ENCODE results near the gene RAB20.

The RAB20 gene

DNA sequence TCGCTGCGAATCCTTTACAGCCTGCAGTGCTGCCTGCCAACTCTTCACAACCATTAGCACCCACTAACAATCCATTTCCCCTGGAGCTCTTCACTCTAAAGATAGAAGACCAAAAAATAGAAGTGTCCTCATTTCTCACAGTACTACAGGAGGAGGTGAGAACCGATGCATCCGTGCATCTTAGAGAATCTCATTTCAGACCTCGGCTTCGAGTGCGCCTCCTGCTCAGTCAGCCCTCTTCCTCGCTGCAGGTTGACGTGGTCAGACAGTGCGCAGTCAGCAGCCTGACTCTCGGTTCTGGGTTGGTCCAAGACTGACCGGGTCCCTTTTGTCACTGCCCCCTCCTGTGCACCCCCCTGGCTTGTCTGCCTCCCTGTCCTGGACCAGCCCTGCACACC, 85.3 kb downstream of the RAB20 start:
- no peak for TF ChIP-seq CTCF (conservative IDR thresholded peaks at IDR 0.05; ENCODE audit: low read depth, low read length)
- no peak overlapping the region for H2AFZ ChIP-seq (ENCODE audit: low read depth)
- no peak overlapping the region for H3K9ac ChIP-seq
- no peaks in the 10 kb centered on the region for H3K4me1 ChIP-seq (ENCODE audit: low read depth, poor library complexity, severe bottlenecking)
- H3K79me2 ChIP-seq (ENCODE audit: insufficient read depth, low read depth): no peaks in the 10 kb centered on the region
- H3K27ac ChIP-seq: no peak overlapping the region
- no peaks in the 10 kb centered on the region for H3K27me3 ChIP-seq (ENCODE audit: insufficient read depth, low read depth)
- H3K36me3 ChIP-seq (ENCODE audit: insufficient read depth): no peaks in the 10 kb centered on the region
- H3K4me3 ChIP-seq (IDR thresholded peaks at IDR 0.05; ENCODE audit: insufficient read depth, low read depth, low read length): no peak overlapping the region
- no peaks in the 10 kb centered on the region for H4K20me1 ChIP-seq (ENCODE audit: insufficient read depth)
- H3K4me2 ChIP-seq: no peak overlapping the region

DNA sequence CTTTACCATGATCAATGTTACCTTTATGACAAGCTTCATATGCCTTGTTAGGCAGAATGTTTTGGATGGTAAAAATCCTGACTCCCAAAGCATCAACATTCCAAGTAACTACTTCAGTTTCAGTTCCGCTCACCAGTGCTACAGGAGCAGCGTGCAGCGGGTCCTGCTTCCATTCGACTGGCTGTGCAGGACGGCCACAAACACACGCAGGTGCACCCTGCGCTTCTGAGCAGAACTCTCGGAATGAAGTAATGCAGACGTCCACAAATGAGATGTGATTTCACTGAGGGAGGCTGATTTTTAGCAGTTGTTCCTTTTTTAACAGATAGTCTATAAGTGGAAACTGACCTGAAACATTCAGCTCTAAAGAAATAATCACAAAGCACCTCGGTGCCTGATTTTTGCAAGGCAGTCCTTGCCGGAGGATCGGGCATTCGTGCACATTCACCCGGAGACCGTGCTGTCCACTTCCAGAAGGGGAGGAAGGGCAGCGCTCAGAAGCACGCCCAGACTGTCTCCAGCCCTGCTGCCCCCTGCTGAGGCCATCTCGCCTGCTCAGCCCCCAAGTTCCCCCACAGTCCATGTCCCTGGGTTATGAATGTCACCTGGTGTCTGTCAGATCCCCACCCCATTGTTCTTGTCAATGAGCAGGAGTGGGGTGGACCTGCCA, 85.8 kb downstream of the RAB20 start:
- no peaks in the 10 kb centered on the region for H3K4me1 ChIP-seq (ENCODE audit: low read depth, poor library complexity, severe bottlenecking)

GRCh38 chr13:110475117-110475516, 86.4 kb downstream of the RAB20 start:
- Histone ChIP-seq H3K27me3 (ENCODE audit: insufficient read depth, low read depth) (no peaks in the 10 kb centered on the region), H4K20me1 (ENCODE audit: insufficient read depth) (no peaks in the 10 kb centered on the region), H3K9ac (no peak overlapping the region), H3K4me1 (ENCODE audit: low read depth, poor library complexity, severe bottlenecking) (no peaks in the 10 kb centered on the region), H3K4me2 (no peak overlapping the region), H3K4me3 (IDR thresholded peaks at IDR 0.05; ENCODE audit: insufficient read depth, low read depth, low read length) (no peak overlapping the region), H3K36me3 (ENCODE audit: insufficient read depth) (no peaks in the 10 kb centered on the region), H2AFZ (ENCODE audit: low read depth) (no peak overlapping the region), H3K27ac (no peak overlapping the region), H3K79me2 (ENCODE audit: insufficient read depth, low read depth) (no peaks in the 10 kb centered on the region)
- TF ChIP-seq CTCF (conservative IDR thresholded peaks at IDR 0.05; ENCODE audit: low read depth, low read length): no peak

More for the DNA sequence above, 85.8 kb downstream of the RAB20 start:
- Histone ChIP-seq H3K27ac (no peak overlapping the region), H3K4me2 (no peak overlapping the region), H2AFZ (ENCODE audit: low read depth) (no peak overlapping the region), H3K27me3 (ENCODE audit: insufficient read depth, low read depth) (no peaks in the 10 kb centered on the region), H3K9ac (no peak overlapping the region), H3K36me3 (ENCODE audit: insufficient read depth) (no peaks in the 10 kb centered on the region), H3K79me2 (ENCODE audit: insufficient read depth, low read depth) (no peaks in the 10 kb centered on the region), H3K4me3 (IDR thresholded peaks at IDR 0.05; ENCODE audit: insufficient read depth, low read depth, low read length) (no peak overlapping the region), H4K20me1 (ENCODE audit: insufficient read depth) (no peaks in the 10 kb centered on the region)
- no peak for TF ChIP-seq CTCF (conservative IDR thresholded peaks at IDR 0.05; ENCODE audit: low read depth, low read length)

- H3K27ac ChIP-seq: no peak overlapping the region
- H4K20me1 ChIP-seq (ENCODE audit: insufficient read depth): no peaks in the 10 kb centered on the region
- H3K4me2 ChIP-seq: no peak overlapping the region
- no peaks in the 10 kb centered on the region for H3K4me1 ChIP-seq (ENCODE audit: low read depth, poor library complexity, severe bottlenecking)
- H3K4me3 ChIP-seq (IDR thresholded peaks at IDR 0.05; ENCODE audit: insufficient read depth, low read depth, low read length): no peak overlapping the region
- TF ChIP-seq CTCF (conservative IDR thresholded peaks at IDR 0.05; ENCODE audit: low read depth, low read length): no peak
- H3K79me2 ChIP-seq (ENCODE audit: insufficient read depth, low read depth): no peaks in the 10 kb centered on the region
- no peak overlapping the region for H3K9ac ChIP-seq
- H3K27me3 ChIP-seq (ENCODE audit: insufficient read depth, low read depth): no peaks in the 10 kb centered on the region
- no peak overlapping the region for H2AFZ ChIP-seq (ENCODE audit: low read depth)
- no peaks in the 10 kb centered on the region for H3K36me3 ChIP-seq (ENCODE audit: insufficient read depth)
These were observed 86.8 kb downstream of the RAB20 start for GRCh38 chr13:110474713-110475112.
